Activated naive CD4-positive, alpha-beta T cell treated with anti-CD3 and anti-CD28 coated beads, Interleukin-2, amount 10 ng/mL, durations not matched to agents 7 days and 5 days (primary cell): ENCODE data around the gene HOPX.
"Not testable (repeated sequence)": the region's sequence is repeated elsewhere in the genome, so short reads cannot be mapped to it uniquely, and the experiment has no call there.

Source experiments
- CTCF ChIA-PET: fragments of 350-600 bp; sonication (Branson Sonifier 250); formaldehyde crosslinking; loops from one replicate; lab custom pipeline; 2021; ENCODE audit warnings: antibody characterized with exemption; lab: Charles Lee
- DNase-seq: peaks from one replicate; pipeline ENCODE4 v3.0.0-alpha.2; 2020
- H3K27ac Mint-ChIP-seq: one replicate; pipeline ENCODE4 v1.8.0; 2021; ENCODE audit warnings: mild to moderate bottlenecking, moderate library complexity, mixed read lengths
- H3K27me3 Mint-ChIP-seq: one replicate; pipeline ENCODE4 v1.8.0; 2021; ENCODE audit warnings: mild to moderate bottlenecking, mixed read lengths
- H3K36me3 Mint-ChIP-seq: one replicate; pipeline ENCODE4 v1.8.0; 2021; ENCODE audit warnings: mixed read lengths
- H3K4me1 Mint-ChIP-seq: one replicate; pipeline ENCODE4 v1.8.0; 2021; ENCODE audit warnings: mixed read lengths
- H3K4me3 Mint-ChIP-seq: one replicate; pipeline ENCODE4 v1.8.0; 2021; ENCODE audit warnings: mild to moderate bottlenecking, moderate library complexity, mixed read lengths
- H3K9me3 Mint-ChIP-seq: one replicate; pipeline ENCODE4 v1.8.0; 2021; ENCODE audit warnings: mixed read lengths

The HOPX gene, protein sequence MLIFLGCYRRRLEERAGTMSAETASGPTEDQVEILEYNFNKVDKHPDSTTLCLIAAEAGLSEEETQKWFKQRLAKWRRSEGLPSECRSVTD

DNA sequence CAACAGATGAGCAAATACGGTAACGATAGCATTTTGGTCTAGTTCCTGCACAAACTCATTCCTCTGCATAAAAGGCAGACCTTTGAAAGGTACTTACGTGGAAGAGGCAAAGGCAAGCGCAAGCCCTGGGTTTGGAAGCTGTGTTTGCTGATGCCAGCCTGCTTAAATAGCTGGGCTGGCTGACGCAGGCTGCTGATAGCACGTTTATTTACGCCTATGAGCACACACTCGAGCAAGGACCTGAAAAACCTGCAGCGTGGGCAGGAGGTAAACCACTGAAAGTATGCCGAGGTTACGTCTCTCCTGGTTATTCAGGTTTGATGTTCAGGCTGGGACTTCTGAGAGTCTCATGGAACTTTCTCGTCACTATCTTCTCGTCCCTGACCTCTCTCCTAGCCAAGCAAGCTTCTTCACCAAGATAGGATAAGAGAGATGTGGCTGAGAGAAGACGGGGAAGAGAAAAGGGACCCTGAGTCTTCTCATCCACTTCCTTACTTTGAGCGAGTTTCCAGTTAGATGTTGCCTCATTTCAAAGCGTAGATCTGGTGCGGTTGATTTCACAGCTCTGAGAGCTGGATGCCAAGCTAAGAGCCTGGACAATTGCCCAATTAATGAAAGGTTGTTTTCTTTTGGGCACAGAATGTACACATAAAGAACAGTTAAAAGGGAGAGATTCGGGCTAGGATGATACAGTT, at the start of gene HOPX:
Gene HOPX (minus strand): TSS at position 139 of the 695 bp plus-strand sequence. CDS start 23,480 bp downstream, outside the sequence.
- peaks cover 17% of the 10 kb centered on the region for H3K4me1 Mint-ChIP-seq
- CTCF ChIA-PET, result interaction anchor here (1.2 to 1.4 kb wide), 2 partner anchors 118 to 155 kb away, joined by 5 to 6 read pairs; no protein-coding TSS in a partner anchor
- H3K36me3 Mint-ChIP-seq, result no peaks in the 10 kb centered on the region
- no peak within 1 kb of the TSS for H3K27ac Mint-ChIP-seq
- peak; percentile 49 for DNase-seq
- H3K9me3 Mint-ChIP-seq, result no peaks in the 10 kb centered on the region
- H3K27me3 Mint-ChIP-seq, result peaks cover 74% of the 10 kb centered on the region
- H3K4me3 Mint-ChIP-seq, result peak within 1 kb of the TSS; percentile 2

DNA sequence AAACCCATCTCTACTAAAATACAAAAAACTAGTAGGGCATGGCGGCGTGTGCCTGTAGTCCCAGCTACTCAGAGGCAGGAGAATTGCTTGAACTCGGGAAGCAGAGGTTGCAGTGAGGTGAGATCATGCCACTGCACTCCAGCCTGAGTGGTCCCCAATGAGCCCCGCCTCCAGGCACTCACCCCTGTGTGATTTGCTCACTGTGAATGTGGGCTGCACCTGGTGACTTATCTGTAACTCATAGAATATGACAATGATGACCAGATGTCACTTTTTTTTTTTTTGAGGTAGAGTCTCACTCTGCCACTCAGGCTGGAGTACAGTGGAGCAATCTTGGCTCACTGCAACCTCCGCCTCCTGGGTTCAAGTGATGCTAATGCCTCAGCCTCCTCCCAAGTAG, 49.0 kb upstream of the HOPX start:
- H3K27me3 Mint-ChIP-seq, result peaks cover 9% of the 10 kb centered on the region
- no peaks in the 10 kb centered on the region for H3K36me3 Mint-ChIP-seq
- no peaks in the 10 kb centered on the region for H3K9me3 Mint-ChIP-seq
- CTCF ChIA-PET, result no interaction called here
- no peak for DNase-seq
- H3K4me3 Mint-ChIP-seq, result no peak overlapping the region
- no peaks in the 10 kb centered on the region for H3K4me1 Mint-ChIP-seq
- H3K27ac Mint-ChIP-seq, result no peak overlapping the region

DNA sequence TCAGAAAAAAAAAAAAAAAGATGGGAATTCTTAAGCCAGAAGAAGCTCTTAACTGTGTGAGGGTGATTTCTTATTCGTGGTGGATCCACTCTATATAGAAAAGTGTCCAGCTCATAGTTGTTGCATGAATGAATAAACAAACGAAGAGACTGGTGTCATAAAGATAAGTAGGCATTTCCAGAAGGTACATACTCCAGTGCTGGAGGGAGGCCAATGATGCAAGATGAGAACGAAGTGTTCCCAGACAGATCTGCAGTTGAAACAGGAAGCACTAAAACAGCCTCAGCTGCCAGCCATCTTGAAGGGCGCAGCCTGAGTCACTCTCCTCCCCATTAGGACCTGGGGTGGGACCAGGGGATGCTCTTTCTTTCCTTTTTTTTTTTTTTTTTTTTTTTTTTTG, 47.4 kb upstream of the HOPX start:
- Mint-ChIP-seq H3K27ac (no peak overlapping the region), H3K9me3 (no peaks in the 10 kb centered on the region), H3K36me3 (no peaks in the 10 kb centered on the region), H3K4me1 (peaks cover under 1% of the 10 kb centered on the region), H3K4me3 (no peak overlapping the region), H3K27me3 (peaks cover 9% of the 10 kb centered on the region)
- no peak for DNase-seq
- CTCF ChIA-PET, result no interaction called here

DNA sequence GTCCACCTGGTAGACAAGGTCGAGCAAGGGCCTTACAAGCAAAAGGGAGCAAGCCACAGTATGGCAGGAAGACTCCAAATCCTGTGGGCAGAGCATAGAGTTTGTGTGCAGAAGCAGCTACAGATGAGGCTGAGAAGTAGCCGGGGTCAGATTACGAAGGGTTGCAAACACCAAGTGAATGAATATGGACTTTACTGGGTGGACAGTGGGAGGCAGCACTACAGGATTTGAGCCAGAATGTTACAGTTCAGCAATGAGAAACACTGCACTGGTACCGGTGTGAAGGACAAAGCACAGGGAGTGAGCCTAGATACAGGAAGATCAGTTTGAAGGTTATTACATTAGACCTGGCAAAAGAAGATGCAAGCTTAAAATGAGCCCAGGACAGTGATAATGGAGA, 46.1 kb upstream of the HOPX start:
- H3K9me3 Mint-ChIP-seq, result no peaks in the 10 kb centered on the region
- CTCF ChIA-PET, result no interaction called here
- DNase-seq, result no peak

DNA sequence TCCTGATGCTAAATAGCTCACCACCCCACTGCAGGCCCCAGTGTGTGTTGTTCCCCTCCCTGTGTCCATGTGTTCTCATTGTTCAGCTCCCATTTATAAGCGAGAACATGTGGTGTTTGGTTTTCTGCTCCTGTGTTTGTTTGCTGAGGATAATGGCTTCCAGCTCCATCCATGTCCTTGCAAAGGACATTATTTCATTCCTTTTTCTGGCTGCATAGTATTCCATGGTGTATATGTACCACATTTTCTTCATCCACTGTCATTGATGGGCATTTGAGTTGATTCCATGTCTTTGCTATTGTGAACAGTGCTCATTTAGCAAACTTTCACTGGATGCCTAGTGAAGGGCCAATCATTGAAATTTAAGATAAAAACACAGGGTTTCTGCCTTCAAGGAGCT, 45.5 kb upstream of the HOPX start:
- CTCF ChIA-PET, result interaction anchor here (0.7 kb wide), 1 partner anchor 52 kb away, joined by 3 read pairs; no protein-coding TSS in a partner anchor
- H3K9me3 Mint-ChIP-seq, H3K27me3 Mint-ChIP-seq, H3K4me3 Mint-ChIP-seq, H3K36me3 Mint-ChIP-seq, H3K27ac Mint-ChIP-seq, DNase-seq: not testable (repeated sequence)
- H3K4me1 Mint-ChIP-seq, result peaks cover 10% of the 10 kb centered on the region

More for the DNA sequence above, 46.1 kb upstream of the HOPX start:
- Mint-ChIP-seq H3K4me1 (peaks cover 10% of the 10 kb centered on the region), H3K27ac (no peak overlapping the region), H3K36me3 (no peaks in the 10 kb centered on the region), H3K27me3 (peaks cover 5% of the 10 kb centered on the region), H3K4me3 (no peak overlapping the region)

DNA sequence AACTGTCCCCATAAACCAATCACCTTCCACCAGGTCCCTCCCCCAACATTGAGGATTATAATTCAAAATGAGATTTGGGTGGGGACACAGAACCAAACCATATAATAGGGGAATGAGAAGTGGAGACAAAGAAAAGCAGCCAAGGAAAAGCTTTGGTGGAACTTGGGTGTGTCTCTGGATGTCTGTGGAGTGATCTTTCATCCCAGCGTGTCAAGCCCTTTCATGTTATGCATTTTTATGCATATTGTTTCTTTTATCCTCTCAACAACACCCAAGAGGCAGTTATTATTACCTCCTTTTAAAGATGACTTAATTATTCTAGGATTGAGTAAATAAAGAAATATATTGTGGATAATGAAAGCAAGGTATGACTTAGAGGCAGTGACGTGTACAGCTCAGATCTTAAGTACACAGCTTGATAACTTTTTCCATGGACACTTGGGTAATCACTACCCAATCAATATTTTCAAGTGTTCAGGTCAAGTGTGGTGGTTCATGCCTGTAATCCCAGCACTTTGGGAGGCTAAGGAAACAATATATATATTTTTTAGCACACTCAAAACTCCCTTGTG, 42.6 kb upstream of the HOPX start:
- DNase-seq, result no peak
- Mint-ChIP-seq H3K4me3 (no peak overlapping the region), H3K36me3 (no peaks in the 10 kb centered on the region), H3K27me3 (no peaks in the 10 kb centered on the region), H3K4me1 (peaks cover 10% of the 10 kb centered on the region), H3K27ac (no peak overlapping the region), H3K9me3 (no peaks in the 10 kb centered on the region)
- CTCF ChIA-PET, result interaction anchor here (0.6 kb wide), 1 partner anchor 201 kb away, joined by 3 read pairs; no protein-coding TSS in a partner anchor

DNA sequence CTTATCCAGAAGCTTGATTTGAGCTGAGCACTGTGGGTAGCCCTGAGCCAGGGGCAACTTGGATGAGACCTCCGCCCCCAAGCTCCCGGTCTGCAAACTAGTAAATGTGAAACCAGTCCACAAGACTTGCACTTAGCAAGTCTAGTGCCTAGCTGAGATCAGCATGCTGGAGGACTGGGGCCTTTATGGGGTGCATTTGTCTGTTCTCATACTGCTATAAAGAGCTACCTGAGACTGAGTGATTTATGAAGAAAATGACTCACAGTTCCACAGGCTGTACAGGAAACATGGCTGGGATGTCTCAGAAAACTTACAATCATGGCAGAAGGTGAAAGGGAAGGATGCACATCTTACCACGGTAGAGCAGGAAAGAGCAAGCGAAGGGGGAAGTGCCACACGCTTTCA, 42.1 kb upstream of the HOPX start:
- Mint-ChIP-seq H3K9me3 (no peaks in the 10 kb centered on the region), H3K36me3 (no peaks in the 10 kb centered on the region), H3K27me3 (no peaks in the 10 kb centered on the region), H3K4me1 (peaks cover 10% of the 10 kb centered on the region), H3K27ac (no peak overlapping the region), H3K4me3 (no peak overlapping the region)
- CTCF ChIA-PET, result no interaction called here
- no peak for DNase-seq

DNA sequence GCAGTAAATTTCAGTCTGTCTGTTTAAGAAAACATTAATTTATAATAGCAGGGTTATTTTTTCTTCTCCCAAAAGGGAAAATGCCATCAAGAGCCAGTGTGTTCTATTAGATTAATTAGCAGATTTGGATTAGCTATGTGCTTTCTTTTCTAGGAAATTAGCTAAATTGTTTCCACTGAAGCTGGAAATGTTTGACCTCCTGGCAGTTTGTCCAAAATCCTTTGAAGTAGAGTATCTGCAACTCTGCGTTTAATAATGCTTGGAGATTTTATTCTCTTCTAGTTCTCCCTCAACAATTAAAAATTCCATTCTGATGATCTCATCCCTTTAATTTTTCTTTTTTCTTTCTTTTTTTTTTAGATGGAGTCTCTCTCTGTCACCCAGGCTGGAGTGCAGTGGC, 27.1 kb upstream of the HOPX start:
- Mint-ChIP-seq H3K36me3 (no peaks in the 10 kb centered on the region), H3K4me1 (no peaks in the 10 kb centered on the region), H3K4me3 (no peak overlapping the region), H3K27ac (no peak overlapping the region), H3K27me3 (peaks cover 3% of the 10 kb centered on the region), H3K9me3 (peaks cover 8% of the 10 kb centered on the region)
- DNase-seq, result no peak
- CTCF ChIA-PET, result no interaction called here

DNA sequence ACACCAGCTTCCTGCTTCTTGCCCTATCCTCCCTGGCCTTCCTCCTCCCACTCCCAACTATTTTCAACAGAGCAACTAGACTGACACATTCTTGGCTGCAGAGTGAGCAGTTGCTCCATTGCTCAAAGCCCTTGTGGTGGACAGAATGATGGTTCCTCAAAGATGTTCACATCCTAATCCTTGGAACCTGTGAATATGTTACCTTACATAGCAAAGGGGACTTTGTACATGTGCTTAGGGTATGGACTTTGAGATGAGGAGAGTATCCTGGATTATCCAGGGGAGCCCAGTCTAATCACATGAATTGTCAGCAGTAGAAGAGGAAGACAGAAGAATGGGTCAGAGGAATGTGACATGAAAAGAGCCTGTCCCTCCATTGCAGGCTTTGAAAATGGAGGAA, 24.9 kb upstream of the HOPX start:
- Mint-ChIP-seq H3K27ac (no peak overlapping the region), H3K4me1 (no peaks in the 10 kb centered on the region)
- no peak for DNase-seq

DNA sequence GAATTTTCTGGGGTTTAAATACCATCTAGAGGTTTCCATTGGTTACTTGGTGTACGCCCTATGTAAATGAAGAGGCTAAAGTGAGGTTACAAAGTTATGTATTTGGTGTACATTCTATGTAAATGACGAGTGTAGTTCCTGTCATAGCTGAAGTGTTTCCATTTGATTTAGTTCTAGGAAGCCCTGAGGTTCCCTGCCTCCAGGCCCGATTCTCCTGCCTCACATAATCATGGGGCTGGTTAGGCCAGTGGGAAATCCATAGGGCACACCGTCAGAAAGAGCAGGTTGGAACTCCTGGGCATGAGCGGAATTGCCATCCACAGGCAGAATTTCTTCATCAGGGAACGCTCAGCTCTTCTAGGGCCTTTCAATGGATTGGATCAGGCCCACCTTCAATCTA, 24.2 kb upstream of the HOPX start:
- H3K4me1 Mint-ChIP-seq, result no peaks in the 10 kb centered on the region
- no peaks in the 10 kb centered on the region for H3K36me3 Mint-ChIP-seq
- no peak overlapping the region for H3K27ac Mint-ChIP-seq
- CTCF ChIA-PET, result interaction anchor here (1.2 kb wide), 1 partner anchor 94 kb away, joined by 3 read pairs; no protein-coding TSS in a partner anchor
- no peaks in the 10 kb centered on the region for H3K27me3 Mint-ChIP-seq
- no peak for DNase-seq
- no peaks in the 10 kb centered on the region for H3K9me3 Mint-ChIP-seq
- H3K4me3 Mint-ChIP-seq, result no peak overlapping the region

More for the DNA sequence above, 24.9 kb upstream of the HOPX start:
- Mint-ChIP-seq H3K4me3 (no peak overlapping the region), H3K36me3 (no peaks in the 10 kb centered on the region), H3K9me3 (no peaks in the 10 kb centered on the region), H3K27me3 (no peaks in the 10 kb centered on the region)
- CTCF ChIA-PET, result interaction anchor here (1.2 kb wide), 1 partner anchor 94 kb away, joined by 3 read pairs; no protein-coding TSS in a partner anchor

DNA sequence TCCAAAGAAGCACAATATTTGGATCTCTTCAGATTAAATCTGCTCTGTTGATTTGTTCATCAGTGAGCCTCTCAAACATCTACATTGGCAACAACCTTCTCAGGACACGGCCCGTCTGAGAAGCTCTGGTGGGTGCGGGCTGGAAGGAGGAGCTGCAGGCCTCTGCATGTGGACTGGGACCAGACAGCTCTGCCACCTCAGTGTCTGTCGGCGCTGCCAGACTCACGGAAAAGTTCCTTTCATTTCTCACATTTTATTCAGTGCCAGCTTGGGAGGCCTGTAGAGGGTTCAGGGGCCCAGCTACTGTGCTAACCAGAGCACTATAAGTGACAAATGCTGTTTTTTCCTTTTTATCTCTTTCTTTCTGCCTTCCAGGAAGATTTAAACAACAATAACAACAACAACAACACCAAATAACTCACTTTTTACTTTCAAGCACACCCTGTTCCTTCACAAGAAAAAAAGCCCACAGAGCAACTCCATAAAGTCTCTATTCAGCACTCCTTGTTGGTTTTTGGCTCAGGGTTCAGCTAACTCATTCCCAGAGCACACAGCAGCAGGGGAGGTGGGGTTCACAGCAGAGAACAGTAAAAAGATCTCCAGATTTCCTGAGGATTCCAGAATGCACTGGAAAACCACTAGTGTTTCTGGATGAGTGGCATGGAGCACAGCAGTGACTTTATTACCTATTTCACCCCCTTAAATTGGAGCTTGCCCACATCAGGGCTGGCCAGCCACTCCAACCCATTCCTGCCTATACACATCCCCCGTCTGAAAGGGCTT, 23.2 kb upstream of the HOPX start:
- CTCF ChIA-PET, result no interaction called here
- no peak overlapping the region for H3K4me3 Mint-ChIP-seq
- no peak for DNase-seq
- H3K4me1 Mint-ChIP-seq, result no peaks in the 10 kb centered on the region
- no peaks in the 10 kb centered on the region for H3K9me3 Mint-ChIP-seq
- H3K27ac Mint-ChIP-seq, result no peak overlapping the region
- no peaks in the 10 kb centered on the region for H3K36me3 Mint-ChIP-seq
- no peaks in the 10 kb centered on the region for H3K27me3 Mint-ChIP-seq

DNA sequence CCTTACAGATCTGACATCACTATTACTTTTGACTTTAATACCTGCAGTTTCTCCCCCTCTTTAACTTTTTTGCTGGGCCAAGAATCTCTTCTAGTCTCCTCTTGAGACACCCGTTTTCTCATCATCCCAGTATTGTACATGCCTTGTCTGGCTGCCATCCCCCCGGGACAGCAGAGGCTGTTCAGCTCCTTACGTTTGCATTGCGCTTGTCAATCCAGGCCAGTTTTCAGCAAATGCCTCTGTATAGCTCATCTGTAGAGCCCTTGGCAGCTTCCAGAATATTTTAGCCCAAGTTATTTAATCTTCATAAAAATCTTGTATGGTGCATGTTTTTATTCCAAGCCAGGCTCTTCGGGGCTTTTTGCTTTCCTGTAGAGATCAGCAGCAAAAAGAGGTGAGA, 22.3 kb upstream of the HOPX start:
- peaks cover 3% of the 10 kb centered on the region for H3K27me3 Mint-ChIP-seq
- no peak for DNase-seq
- H3K4me1 Mint-ChIP-seq, result no peaks in the 10 kb centered on the region
- no peak overlapping the region for H3K4me3 Mint-ChIP-seq
- CTCF ChIA-PET, result no interaction called here
- no peaks in the 10 kb centered on the region for H3K9me3 Mint-ChIP-seq
- no peak overlapping the region for H3K27ac Mint-ChIP-seq
- H3K36me3 Mint-ChIP-seq, result no peaks in the 10 kb centered on the region

DNA sequence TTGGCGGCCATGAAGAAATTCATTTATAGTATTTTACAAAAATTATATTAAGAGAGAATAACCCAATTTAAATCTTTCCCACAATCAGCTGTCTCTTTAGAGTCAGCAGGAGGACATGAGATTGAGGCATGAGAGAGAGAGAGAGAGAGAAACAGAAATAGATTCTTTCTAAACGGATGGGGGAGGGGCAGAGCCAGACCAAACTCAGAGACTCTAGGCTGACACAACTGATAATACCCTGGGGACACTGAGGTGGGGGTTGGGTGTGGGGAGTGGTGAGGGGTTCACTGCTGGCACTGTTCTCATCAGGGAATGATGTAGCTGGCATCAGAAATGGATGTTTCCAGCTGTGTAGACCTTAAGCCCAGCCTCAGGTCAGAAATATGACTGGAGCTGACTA, 20.5 kb upstream of the HOPX start:
- no peaks in the 10 kb centered on the region for H3K4me1 Mint-ChIP-seq
- H3K36me3 Mint-ChIP-seq, result no peaks in the 10 kb centered on the region
- H3K27ac Mint-ChIP-seq, result no peak overlapping the region
- H3K4me3 Mint-ChIP-seq, result no peak overlapping the region
- CTCF ChIA-PET, result no interaction called here
- H3K27me3 Mint-ChIP-seq, result peaks cover 11% of the 10 kb centered on the region
- H3K9me3 Mint-ChIP-seq, result no peaks in the 10 kb centered on the region
- DNase-seq, result no peak

DNA sequence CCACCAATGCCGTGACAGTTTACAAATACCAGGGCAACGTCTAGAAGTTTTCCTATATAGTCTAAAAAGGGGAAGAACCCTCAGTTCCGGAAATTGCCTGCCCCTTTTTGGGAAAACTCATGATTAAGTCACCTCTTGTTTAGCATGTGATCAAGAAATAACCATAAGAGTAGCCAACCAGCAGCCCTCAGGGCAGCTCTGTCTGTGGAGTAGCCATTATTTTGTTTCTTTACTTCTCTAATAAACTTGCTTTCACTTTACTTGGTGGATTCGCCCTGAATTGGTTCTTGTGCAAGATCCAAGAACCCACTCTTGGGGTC, 20.0 kb upstream of the HOPX start:
- Mint-ChIP-seq H3K4me1 (no peaks in the 10 kb centered on the region), H3K36me3 (no peaks in the 10 kb centered on the region), H3K4me3 (no peak overlapping the region), H3K9me3 (no peaks in the 10 kb centered on the region), H3K27me3 (peaks cover 11% of the 10 kb centered on the region), H3K27ac (no peak overlapping the region)
- no peak for DNase-seq
- CTCF ChIA-PET, result no interaction called here
